ENCODE measurements around the gene KLRG1. TPM values are rescaled to one million over a fixed set of nuclear protein-coding genes. Genes with fewer than 3 reads are reported as not detected.

KLRG1 gene
- total RNA-seq, 1 donor from 2014 or later = 3.1 TPM

- H3K4me1 Mint-ChIP-seq = no peaks in the 10 kb centered on the region
- no peak overlapping the region for H3K4me3 Mint-ChIP-seq
- intact Hi-C loops (cut with micrococcal nuclease) = no loop called here
- peaks cover 4% of the 10 kb centered on the region for H3K36me3 Mint-ChIP-seq (ENCODE audit: low read depth)
- DNase-seq = no peak
- CTCF ChIA-PET = no interaction called here
- H3K9me3 Mint-ChIP-seq = no peaks in the 10 kb centered on the region
- H3K27ac Mint-ChIP-seq = no peak overlapping the region
- no peak for TF ChIP-seq CTCF (IDR thresholded peaks at IDR 0.05)
- POLR2A ChIA-PET = interaction anchor here (1.7 kb wide), 1 partner anchor 8 kb away, joined by 5 read pairs; the partner anchor contains the start of gene M6PR
- ATAC-seq (ENCODE audit: low read depth) = no peak
- no peaks in the 10 kb centered on the region for H3K27me3 Mint-ChIP-seq
These were observed 31.3 kb upstream of the KLRG1 start for GRCh38 chr12:8958066-8958465.

GRCh38 chr12:8960176-8960575, 29.2 kb upstream of the KLRG1 start:
- ATAC-seq (ENCODE audit: low read depth) (no peak), DNase-seq (no peak)
- ChIA-PET CTCF (interaction anchor here (1.2 kb wide), 1 partner anchor 9 kb away, joined by 4 read pairs; no protein-coding TSS in a partner anchor), POLR2A (no interaction called here)
- Mint-ChIP-seq H3K4me3 (no peak overlapping the region), H3K9me3 (peaks cover 2% of the 10 kb centered on the region), H3K27me3 (no peaks in the 10 kb centered on the region), H3K4me1 (no peaks in the 10 kb centered on the region), H3K27ac (no peak overlapping the region), H3K36me3 (ENCODE audit: low read depth) (peaks cover 7% of the 10 kb centered on the region)
- TF ChIP-seq CTCF (IDR thresholded peaks at IDR 0.05) = no peak
- intact Hi-C loops (cut with micrococcal nuclease) = no loop called here

DNA sequence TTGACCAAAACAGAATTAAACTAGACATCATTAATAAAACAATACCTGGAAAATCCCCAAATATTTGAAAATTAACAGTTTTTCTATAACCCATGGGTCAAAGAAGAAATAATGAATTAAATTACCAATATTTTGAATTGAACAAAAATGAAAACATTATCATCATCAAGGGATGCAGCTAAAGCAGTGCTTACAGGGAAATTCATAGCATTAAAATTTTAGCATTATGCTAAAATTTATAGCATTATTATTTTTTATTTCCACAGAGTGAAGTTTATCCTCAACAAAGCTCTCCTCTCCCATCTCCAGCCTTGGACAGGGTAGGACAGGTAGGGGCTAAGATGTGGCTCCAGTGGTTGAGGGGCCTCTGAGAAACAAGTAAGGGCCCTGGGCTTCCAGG, 20.6 kb upstream of the KLRG1 start:
- Mint-ChIP-seq H3K4me3 (no peak overlapping the region), H3K27ac (no peak overlapping the region), H3K4me1 (no peaks in the 10 kb centered on the region), H3K9me3 (peaks cover 14% of the 10 kb centered on the region), H3K27me3 (no peaks in the 10 kb centered on the region), H3K36me3 (ENCODE audit: low read depth) (peaks cover 7% of the 10 kb centered on the region)
- TF ChIP-seq CTCF (IDR thresholded peaks at IDR 0.05) = no peak
- no peak for ATAC-seq (ENCODE audit: low read depth)
- intact Hi-C loops (cut with micrococcal nuclease) = no loop called here
- ChIA-PET CTCF (no interaction called here), POLR2A (no interaction called here)
- DNase-seq = no peak

DNA sequence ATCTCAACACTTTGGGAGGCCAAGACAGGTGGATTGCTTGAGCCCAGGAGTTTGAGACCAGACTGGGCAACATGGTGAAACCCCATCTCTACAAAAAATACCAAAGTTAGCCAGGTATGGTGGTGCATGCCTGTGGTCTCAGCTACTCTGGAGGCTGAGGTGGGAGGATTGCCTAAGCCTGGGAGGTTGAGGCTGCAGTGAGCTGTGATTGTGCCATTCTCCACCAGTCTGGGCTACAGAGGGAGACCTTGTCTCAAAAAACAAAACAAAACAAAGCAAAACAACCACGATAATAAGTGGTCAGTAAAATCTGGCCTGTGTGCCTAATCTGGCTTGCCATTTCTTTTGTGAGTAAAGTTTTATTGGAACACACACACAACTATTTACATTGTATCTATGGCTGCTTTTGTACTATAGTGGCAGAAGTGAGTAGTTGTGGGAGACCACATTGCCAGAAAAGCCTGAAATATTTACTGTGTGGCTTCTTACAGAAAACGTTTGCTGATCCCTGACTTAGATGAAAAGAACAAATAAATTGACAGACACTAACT, 19.4 kb upstream of the KLRG1 start:
- H3K27ac Mint-ChIP-seq = no peak overlapping the region
- ATAC-seq (ENCODE audit: low read depth) = no peak
- TF ChIP-seq CTCF (IDR thresholded peaks at IDR 0.05) = no peak
- CTCF ChIA-PET = no interaction called here
- H3K36me3 Mint-ChIP-seq (ENCODE audit: low read depth) = peaks cover 2% of the 10 kb centered on the region
- POLR2A ChIA-PET = no interaction called here
- no peak for DNase-seq
- intact Hi-C loops (cut with micrococcal nuclease) = no loop called here
- no peaks in the 10 kb centered on the region for H3K4me1 Mint-ChIP-seq
- peaks cover 12% of the 10 kb centered on the region for H3K9me3 Mint-ChIP-seq
- H3K4me3 Mint-ChIP-seq = no peak overlapping the region
- H3K27me3 Mint-ChIP-seq = no peaks in the 10 kb centered on the region

- Mint-ChIP-seq H3K9me3 (peaks cover 12% of the 10 kb centered on the region), H3K36me3 (ENCODE audit: low read depth) (peaks cover 2% of the 10 kb centered on the region), H3K27ac (no peak overlapping the region), H3K27me3 (no peaks in the 10 kb centered on the region), H3K4me3 (no peak overlapping the region), H3K4me1 (no peaks in the 10 kb centered on the region)
- POLR2A ChIA-PET = no interaction called here
- intact Hi-C loops (cut with micrococcal nuclease) = no loop called here
- ATAC-seq (ENCODE audit: low read depth) = no peak
- CTCF ChIA-PET = no interaction called here
- no peak for DNase-seq
- no peak for TF ChIP-seq CTCF (IDR thresholded peaks at IDR 0.05)
These were observed 18.9 kb upstream of the KLRG1 start for GRCh38 chr12:8970432-8970831.
